ENCODE measurements around the gene VSTM2B.

The VSTM2B gene

GRCh38 chr19:29605653-29606419 lies 80.0 kb downstream of the VSTM2B start, which contains the start of gene POP4:
Gene POP4, plus strand, starts transcription at chr19:29606283. Its CDS starts 36 bp downstream, at chr19:29606319.
- peak; percentile 98 for DNase-seq

DNA sequence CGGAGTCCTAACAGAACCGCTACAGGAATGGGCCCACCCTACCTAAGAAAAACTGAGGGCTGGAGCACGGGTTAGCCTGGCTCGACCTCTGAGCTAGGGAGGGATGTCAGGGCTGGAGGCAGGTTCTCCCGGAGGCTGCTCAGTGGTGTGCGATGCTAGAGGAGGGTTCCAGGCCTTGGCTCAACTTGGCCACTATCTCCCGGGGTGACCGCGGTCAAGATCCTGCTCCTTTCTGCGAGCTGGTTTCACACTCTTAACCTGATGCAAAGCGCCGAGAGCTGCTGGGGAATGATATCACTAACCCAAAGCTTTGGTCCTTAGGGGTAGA lies 80.6 kb downstream of the VSTM2B start:
- no peak for DNase-seq

DNA sequence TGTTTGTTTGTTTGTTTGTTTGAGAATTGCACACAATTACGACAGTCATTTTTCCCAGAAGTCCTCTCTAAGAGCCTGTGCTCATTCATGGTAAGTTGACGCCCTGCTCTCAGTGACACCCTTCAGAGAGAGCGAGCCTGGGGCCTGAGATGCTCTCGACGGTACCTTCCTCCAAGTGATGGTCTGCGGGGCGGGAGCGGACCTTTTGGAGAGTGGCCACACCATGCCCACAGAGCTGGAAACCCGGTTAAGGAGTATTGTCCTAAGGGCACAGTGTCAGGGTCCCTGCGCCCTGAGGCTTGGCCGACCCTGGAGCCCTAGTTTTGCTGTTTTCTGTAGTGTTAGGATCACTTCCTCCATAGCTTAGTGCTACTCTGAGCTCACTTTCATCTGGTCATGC lies 83.8 kb downstream of the VSTM2B start:
- DNase-seq = no peak

DNA sequence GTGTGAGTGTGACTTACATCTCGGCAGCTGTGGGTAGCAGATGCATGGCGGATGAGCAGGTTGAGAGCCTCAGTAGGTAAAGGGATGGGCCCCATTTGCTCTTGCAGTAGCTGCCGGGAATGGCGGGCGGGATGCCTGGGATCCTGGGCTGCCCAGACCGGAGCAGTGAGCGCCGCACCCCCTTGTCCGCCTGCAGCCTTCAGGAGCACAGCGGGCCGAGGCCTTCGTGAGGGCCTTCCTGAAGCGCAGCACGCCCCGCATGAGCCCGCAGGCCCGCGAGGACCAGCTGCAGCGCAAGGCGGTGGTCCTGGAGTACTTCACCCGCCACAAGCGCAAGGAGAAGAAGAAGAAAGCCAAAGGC lies 84.4 kb downstream of the VSTM2B start:
- no peak for DNase-seq

GRCh38 chr19:29610574-29611271 lies 84.9 kb downstream of the VSTM2B start:
- DNase-seq = peak; percentile 74

DNA sequence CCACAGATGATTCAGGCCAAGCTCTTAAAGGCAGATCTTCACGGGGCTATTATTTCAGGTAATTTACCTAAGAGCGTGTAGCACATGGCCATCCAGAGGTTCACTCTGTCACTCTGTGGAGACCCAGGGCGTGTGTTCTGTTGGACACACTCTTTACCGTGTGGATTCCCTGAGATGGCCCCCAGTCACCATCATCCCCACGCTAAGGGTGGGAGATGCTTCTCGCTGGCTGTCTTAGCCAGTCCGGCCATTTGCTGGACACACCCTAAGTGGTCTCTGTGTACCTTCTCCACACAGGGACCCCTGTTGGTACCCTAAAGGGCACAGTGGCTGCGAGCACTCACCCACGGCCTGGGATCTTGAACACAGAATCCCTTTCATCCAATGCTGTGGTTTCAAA lies 86.3 kb downstream of the VSTM2B start:
- no peak for DNase-seq

- no peak for DNase-seq
Measured at GRCh38 chr19:29612801-29613595, 87.2 kb downstream of the VSTM2B start.

GRCh38 chr19:29614046-29614445 lies 88.3 kb downstream of the VSTM2B start:
- no peak for DNase-seq
